Body of pancreas (tissue), 4 donors: ENCODE measurements around the gene PANX2.

ENCODE experiments used
- CTCF ChIP-seq, 7 experiments: fragments of 450-650 bp in 4 of 7; fragments of 200-600 bp in 3 of 7; sonication (generic) in 3 of 7; IDR thresholded peaks; one replicate each; pipeline ENCODE4 v1.5.1; 2016 to 2019; ENCODE audit warnings: antibody characterized with exemption in 7 of 7
- POLR2A ChIP-seq, 3 donors: fragments of 450-650 bp; IDR thresholded peaks; one replicate each; pipeline ENCODE4 v1.6.1; 2016; ENCODE audit warnings: antibody characterized with exemption in 3 of 3, mild to moderate bottlenecking in 2 of 3

GRCh38 chr22:50206599-50206998, 36.1 kb downstream of the PANX2 start:
- no peak for TF ChIP-seq POLR2A (IDR thresholded peaks at IDR 0.05)
- peak in 1 of 7 experiments; percentile 11 for TF ChIP-seq CTCF (IDR thresholded peaks at IDR 0.05)
